ENCODE measurements around the gene PPM1L. TPM values are rescaled to one million over a fixed set of nuclear protein-coding genes. Genes with fewer than 3 reads are reported as not detected.

The PPM1L gene
- polyA plus RNA-seq, 1 experiment, result 0.66 TPM

- Histone ChIP-seq H3K4me3 (ENCODE audit: low read depth, low read length) (no peak overlapping the region), H3K27me3 (ENCODE audit: control insufficient read depth, insufficient read depth, low read length) (no peaks in the 10 kb centered on the region), H3K36me3 (ENCODE audit: control insufficient read depth, insufficient read depth, low read length) (no peaks in the 10 kb centered on the region)
- POLR2A ChIA-PET, result no interaction called here
- CTCF ChIA-PET, result no interaction called here
- TF ChIP-seq CTCF (IDR thresholded peaks at IDR 0.05; ENCODE audit: insufficient read depth, low read depth, low read length), result no peak
- peak; percentile 13 for DNase-seq (ENCODE audit: low read depth)
Measured at GRCh38 chr3:161108840-161109239, 352.8 kb downstream of the PPM1L start.

GRCh38 chr3:161117646-161118045, 361.6 kb downstream of the PPM1L start:
- no peak for TF ChIP-seq CTCF (IDR thresholded peaks at IDR 0.05; ENCODE audit: insufficient read depth, low read depth, low read length)
- POLR2A ChIA-PET, result no interaction called here
- no peak for DNase-seq (ENCODE audit: low read depth)
- CTCF ChIA-PET, result no interaction called here
- Histone ChIP-seq H3K27me3 (ENCODE audit: control insufficient read depth, insufficient read depth, low read length) (no peaks in the 10 kb centered on the region), H3K4me3 (ENCODE audit: low read depth, low read length) (no peak overlapping the region), H3K36me3 (ENCODE audit: control insufficient read depth, insufficient read depth, low read length) (no peaks in the 10 kb centered on the region)

GRCh38 chr3:161126495-161126894, 370.5 kb downstream of the PPM1L start:
- Histone ChIP-seq H3K36me3 (ENCODE audit: control insufficient read depth, insufficient read depth, low read length) (no peaks in the 10 kb centered on the region), H3K27me3 (ENCODE audit: control insufficient read depth, insufficient read depth, low read length) (no peaks in the 10 kb centered on the region), H3K4me3 (ENCODE audit: low read depth, low read length) (no peak overlapping the region)
- TF ChIP-seq CTCF (IDR thresholded peaks at IDR 0.05; ENCODE audit: insufficient read depth, low read depth, low read length), result no peak
- no peak for DNase-seq (ENCODE audit: low read depth)
- POLR2A ChIA-PET, result no interaction called here
- CTCF ChIA-PET, result no interaction called here

Other genes starting within 250 kb of the PPM1L start
- 9.8 and 20.7 TPM in 2 replicates for gene KPNA4, start 190.7 kb upstream of the PPM1L start, polyA plus RNA-seq (2011; rRNA removed)
- gene ARL14, start 79.1 kb upstream of the PPM1L start, polyA plus RNA-seq (2011; rRNA removed), result not detected in 2 replicates